GM12892 (cell line): ENCODE results near the gene TNFRSF4.

Experiments used
- POLR2A ChIP-seq: IDR thresholded peaks from 2 replicates; pipeline ENCODE4 v1.6.1; 2011; ENCODE audit warnings: low read depth, low read length, control low read depth
- POLR2AphosphoS5 ChIP-seq: IDR thresholded peaks from 2 replicates; pipeline ENCODE4 v1.6.1; 2011; ENCODE audit warnings: low read depth, low read length, control low read depth
- TAF1 ChIP-seq: IDR thresholded peaks from 2 replicates; pipeline ENCODE4 v1.6.1; 2011; ENCODE audit warnings: low read depth, mild to moderate bottlenecking, control low read depth, low read length, borderline replicate concordance

DNA sequence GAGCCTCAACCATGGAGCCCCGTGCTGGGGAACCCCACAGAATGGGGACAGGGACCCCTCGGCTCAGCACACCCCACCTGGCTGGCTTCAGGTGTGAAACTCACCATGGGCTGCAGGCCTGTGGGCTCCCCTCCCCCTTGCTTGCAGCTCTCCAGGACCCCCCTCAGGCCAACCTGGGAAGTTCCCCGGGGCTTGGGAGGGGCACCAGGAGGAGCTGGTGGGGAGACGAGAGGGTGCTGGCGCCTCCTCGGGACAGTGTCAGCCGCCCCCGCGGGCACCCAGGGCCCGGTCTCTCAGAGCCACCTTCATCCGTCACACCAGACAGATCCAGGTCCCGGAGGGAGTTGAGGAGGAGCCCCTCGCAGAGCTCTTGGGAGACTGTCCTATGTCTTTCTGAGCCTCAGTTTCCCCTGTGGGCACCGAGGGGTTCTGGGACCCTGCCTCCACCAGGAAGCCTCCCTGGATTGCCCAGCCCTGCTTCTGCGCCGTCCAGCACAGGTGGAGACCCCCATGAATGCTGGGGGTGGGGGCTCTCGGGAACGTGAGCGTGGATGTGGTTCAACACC, 6.9 kb downstream of the TNFRSF4 start:
- TF ChIP-seq POLR2A (no peak), TAF1 (no peak), POLR2AphosphoS5 (no peak)
